ENCODE data around the gene LRPAP1.
"Not testable (repeated sequence)": the region's sequence is repeated elsewhere in the genome, so short reads cannot be mapped to it uniquely, and the experiment has no call there.

Gene LRPAP1

DNA sequence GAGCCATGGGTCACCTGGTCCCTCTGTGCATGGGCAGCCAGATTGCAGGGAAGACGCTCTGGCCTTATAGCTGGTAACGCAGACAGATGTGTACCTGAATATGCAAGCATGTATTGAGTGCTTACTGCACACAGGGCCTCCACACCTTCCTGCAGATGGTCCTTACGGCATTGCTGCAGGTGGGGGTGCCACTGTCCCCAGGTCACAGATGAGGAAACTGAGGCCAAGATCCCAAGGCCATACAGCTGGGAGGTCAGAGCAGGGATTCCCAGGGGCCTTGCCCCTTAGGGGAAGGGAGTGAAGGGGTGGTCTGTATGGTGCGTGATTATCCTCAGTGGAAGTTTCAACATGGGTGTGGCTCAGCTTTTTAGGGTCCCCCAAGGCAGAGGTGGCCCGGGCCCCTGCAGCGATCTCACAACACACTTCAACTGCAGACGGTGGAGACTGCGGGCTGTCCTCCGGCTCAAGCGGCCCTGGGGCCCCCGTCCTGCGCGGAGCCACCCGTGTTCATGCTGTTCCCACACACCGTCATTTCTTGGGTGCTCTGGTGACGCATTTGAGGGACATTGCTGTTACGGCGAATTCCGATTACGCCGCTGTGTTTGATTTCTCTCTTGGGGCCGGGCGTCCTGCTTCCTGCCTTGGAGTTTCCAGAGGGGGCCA, 61.0 kb downstream of the LRPAP1 start:
- no peak for DNase-seq

DNA sequence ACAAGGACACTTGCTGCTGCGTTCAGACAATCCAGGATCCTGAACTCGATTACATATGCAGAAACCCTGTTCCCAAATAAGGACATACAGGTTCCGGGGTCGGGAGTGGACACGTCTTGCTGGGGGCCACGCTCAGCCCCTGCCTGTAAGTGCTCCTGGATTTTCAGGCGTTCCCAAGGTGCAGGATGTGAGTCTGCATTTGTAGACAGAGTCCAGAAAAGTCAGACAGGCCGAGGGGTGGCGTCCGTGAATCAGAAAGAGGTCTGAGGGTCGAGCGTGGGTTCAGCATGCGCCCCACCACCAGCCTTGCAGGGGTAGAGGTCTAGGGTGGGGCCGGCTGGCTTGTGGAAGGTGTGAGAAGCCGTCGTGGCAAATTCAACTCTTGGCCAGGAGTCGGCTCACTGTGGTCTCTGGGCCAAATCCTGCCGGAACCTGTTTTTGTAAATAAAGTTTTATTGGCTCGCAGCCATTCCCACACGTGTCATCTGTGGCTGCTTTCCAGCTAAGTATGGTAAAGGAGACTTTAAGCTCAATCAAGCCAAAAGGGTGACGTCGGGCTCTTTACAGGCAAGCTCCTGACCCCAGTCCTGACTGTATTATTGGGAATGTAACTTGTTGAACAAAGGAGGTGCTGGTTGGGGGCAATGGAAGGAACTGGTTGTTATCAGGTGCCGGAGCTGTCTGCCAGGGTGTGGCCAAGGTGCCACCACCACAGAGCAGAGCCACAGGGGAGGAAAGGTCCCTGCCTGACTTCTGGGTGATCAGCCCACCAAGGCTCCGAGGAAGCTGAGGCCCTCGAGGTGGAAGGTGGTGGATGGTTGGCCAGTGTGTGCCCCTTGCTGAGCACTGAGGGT, 61.8 kb downstream of the LRPAP1 start:
- peak; percentile 20 for DNase-seq

- no peak for DNase-seq
These were observed 62.6 kb downstream of the LRPAP1 start for GRCh38 chr4:3469386-3470243.

DNA sequence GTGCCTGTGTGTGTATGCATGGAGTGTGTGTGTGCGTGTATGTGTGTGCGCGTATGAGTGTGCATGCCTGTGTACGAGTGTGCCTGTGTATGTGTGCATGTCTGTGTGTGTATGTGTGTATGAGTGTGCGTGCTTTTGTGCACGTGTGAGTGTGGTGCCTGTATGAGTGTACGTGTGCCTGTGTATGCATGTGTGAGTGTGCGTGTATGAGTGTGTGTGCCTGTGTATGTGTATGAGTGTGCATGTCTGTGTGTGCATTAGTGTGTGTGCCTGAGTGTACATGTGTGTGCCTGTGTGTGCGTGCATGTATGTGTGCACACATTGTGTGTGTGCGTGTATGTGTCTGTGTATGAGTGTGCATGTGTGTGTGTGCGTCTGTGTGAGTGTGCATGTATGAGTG, 63.4 kb downstream of the LRPAP1 start:
- DNase-seq, result no peak

- DNase-seq, result no peak
These were observed 64.1 kb downstream of the LRPAP1 start for GRCh38 chr4:3468154-3468553.

DNA sequence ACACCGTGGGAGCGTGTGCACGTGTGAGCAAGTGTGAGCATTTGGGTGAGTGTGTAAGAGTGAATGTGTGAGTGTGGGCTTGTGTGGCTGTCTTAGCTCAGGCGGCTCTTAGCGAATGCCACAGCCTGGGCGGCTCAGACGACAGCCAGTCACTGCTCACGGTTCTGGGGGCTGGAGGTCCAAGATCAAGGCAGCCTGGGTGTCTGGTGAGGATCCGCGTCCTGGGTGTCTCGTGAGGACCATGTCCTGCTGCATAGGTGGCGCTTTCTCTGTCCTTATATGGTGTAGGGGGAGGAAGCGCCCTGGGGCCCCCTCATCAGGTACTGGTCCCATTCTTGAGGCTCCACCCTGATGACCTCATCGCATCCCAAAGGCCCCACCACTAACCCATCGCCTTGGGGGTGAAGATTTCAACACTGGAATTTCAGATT, 64.6 kb downstream of the LRPAP1 start:
- DNase-seq, result no peak

DNA sequence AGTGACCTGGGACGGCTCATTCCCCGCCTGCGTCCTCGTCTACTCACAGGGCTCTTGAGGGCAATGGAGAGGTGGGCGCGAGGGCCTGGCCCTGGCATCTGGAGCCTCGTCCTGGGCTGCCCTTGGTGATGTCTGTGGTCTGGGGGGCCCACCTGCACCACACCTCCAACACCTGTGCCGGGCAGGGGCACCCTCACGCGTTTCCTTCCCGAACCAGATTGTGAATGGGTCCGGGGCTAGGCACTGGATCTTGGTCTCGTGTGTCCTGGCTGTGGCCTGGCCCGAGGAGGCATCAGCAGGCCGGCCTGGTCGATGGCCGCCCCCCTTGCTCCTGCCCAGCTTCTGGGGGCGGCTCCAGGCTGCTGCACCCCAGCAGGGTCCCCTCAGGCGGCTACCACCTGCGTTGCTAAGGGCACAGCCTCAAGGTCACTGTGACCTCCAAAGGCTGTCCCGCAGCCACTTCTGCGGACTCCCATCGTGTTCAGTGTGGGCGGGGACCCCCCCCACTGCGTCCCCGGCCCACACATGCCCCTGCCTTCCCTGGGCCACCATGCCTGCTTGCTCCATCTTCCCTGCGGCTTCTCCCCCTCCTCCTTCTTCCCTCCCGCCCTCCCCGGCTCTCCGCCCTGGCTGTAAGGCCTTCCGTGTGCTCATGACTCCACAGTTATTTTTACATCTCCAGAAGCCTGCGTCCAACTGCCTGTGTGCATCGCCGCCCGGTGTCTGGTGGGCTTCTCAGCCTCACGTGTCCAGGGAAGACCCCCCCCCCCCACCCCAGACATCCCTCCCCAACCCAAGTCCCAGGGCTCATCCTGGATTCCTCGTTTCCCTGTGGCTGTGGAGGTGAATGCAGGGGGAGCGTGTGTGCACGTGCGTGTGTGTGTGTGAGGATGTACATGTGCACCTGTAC, 65.3 kb downstream of the LRPAP1 start:
- DNase-seq, result no peak

- DNase-seq, result no peak
These were observed 66.2 kb downstream of the LRPAP1 start for GRCh38 chr4:3465698-3466671.

GRCh38 chr4:3464911-3465697, 67.1 kb downstream of the LRPAP1 start:
- no peak for DNase-seq

DNA sequence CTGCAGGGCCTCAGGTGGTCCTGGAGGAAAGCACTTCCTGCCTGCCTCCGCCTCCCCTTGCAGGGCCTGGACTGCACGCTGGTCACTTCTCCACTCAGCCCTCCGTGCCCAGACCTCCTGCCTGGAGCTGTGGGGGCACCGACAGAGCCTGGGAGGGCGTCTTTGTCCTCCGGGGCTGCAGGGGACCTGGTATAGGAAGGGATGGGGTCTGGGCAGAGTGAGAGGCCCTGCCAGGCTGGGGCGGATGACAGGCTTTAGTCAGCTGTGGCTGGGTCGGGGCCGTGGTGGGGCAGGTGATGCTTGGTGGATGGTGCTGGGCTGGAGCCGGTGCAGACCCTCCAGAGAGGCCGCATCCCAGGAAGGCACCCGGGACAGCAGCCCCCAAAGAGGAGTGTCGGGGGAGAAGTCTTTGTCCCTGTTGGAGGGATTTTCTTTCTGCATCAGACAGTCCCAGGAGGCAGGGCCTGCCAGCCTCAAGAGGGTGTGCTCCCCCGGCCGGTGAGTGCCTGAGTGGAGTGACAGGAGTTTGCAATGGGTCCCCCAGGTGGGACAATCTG, 67.8 kb downstream of the LRPAP1 start:
- no peak for DNase-seq

DNA sequence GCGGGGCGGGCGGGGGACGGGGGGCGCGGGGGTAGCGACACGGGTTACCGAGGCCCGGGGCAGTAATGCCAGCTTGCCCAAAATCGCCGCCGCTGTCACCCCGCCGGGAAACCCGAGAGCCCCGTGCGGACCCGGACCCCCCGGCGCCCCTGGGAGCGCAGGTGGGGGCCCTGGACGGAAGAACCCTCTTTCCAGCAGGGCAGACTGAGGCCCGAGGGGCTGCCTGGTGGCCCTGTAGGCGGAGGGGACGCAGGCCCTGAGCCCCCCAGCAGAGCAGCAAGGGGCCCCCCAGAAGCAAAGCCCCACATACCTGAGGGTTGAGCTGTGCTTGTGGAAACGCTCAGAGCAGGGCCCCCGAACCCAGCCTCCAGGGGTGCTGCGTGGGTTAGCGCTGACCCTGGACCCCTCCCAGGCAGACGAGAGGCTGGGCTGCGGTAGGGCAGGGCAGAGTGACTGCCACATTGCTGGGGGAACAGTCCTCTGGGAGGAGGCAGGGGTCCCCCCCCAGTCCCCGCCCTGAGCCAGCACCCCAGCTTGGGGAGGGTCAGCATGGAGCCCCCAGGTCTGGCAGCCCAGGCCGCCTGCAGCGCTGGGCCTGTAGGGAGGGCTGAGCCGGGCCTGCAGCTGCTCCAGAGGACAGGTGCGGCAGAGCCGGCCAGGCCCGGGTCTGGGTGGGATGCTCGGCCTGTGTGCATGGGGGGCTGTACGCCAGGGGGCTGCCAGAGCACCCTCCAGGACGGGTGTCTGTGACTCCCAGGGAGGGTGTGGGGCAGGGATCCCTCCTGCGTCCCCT, 68.5 kb downstream of the LRPAP1 start:
- DNase-seq, result no peak

- DNase-seq, result no peak
These were observed 69.3 kb downstream of the LRPAP1 start, which contains the start of gene DOK7 for GRCh38 chr4:3462790-3463415. Gene DOK7, plus strand, starts transcription at chr4:3463306. Its CDS starts 70 bp downstream, at chr4:3463376.

DNA sequence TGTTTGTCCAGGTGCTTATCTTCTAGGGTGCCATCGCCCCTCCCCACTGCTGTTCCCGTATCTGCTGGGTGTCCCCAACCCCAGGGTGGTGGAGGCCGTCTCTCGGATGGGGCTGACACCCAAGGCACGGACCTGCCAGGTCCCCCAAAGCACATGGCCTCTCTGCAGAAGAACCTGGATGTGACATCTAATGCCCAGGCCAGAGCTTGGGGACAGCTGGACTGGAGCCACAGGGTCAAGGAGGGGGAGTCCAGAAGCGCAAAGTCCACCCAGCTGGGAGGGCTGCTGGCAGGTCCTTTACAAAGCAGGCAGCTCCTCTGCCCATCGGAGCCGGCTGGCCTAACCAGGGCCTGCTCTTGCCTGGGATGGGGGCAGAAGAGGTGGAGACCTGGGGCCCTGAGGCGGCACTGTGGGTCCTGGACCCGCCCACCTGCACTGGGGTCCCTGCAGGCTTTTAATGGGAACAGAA, 69.9 kb downstream of the LRPAP1 start:
- no peak for DNase-seq

DNA sequence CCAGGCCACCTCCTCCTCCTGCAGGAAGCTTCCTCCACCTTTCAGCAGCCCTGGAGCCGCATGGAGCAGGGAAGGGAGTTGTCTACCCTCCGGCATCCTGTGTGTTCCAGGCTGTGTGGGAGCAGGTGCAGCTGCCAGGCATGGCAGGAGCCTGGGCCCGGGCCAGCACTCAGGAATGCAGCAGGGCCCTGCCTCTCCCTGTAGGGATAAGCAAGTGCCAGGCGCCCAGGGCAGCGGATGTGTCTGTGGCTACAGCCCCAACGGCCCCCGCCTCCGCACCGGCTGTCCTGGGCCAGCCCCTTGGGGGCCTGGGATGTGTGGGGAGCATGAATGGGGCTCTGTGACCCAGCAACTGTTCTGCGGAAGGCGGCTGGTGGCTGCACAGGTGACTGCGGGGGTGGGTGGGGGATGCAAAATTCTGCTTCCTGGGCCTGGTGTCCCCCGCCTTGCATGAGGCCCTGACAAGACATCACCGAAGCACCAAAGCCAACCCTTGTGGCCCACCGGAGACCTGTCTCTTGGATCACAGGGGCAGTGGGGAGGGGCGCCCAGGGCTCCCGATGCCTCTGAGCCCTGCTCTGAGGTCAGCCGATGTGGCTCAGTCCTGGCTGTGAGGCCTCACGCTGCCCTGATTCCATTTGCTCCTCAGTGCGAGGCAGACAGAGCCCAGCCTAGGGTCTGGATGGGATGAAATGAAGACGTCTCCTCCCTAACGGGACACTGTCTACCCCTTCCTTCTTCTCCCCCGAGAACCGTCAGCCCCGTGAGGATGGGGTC, 70.5 kb downstream of the LRPAP1 start:
- no peak for DNase-seq

DNA sequence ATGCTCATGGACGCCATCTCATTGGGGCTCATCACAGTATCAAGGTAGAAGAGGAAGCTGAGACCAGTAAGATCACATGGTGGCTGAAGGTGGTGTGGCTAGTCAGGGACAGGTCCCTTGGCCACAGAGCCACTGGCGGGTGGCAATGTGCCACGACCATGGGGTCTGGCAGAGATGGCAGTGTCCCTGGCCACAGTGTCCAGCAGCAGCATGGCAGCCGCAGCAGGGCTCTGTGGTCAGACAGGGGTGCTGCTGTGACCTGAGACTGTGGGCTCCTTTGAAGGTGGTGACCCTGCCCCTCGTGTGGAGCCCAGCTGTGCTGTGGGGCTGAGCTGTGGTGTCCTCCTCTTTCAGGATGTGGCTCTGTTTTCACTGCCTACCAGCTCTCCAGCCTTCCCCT, 71.3 kb downstream of the LRPAP1 start:
- DNase-seq, result no peak

GRCh38 chr4:3459156-3459555, 73.1 kb downstream of the LRPAP1 start:
- not testable (repeated sequence) for DNase-seq

DNA sequence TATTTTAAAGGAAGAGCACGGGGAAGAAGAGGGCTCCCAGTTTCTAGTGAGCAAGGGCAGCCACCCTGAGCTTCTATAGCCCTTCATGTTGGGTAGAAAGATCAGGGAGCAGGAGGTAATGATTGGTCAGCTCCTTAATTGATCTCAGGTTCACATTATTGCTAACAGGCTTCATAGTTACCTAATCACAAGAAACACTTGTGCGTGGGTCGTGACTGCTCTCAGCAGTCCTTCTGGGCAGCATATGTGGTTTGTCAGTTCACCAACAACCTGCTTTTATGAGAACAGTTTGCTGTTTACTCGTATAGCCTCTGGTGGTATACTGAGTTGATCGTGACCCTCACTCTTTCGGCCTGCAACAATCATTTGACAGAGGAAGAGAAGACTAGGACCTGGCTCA, 73.9 kb downstream of the LRPAP1 start:
- no peak for DNase-seq
